ENCODE measurements around the gene CSK.

CSK gene

DNA sequence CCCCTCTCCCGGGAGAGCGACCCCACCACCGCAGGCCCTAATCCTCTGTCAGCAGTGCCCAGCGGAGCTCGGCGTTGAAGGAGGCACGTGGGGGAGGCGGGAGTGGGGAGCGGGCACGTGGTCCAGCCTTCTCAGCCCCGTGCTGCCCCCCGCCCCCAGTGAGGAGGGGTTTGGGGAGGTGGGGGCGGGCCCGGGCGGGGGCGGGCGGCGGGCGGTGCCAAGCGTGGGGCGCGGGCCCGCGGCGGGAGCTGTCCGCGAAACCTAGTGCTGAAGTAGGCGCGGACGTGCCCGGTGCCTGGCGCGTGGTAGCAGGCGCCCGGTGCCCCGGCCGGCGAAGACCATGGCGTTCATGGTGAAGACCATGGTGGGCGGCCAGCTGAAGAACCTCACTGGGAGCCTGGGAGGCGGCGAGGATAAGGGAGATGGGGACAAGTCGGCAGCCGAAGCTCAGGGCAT lies 44.5 kb downstream of the CSK start, which contains the start of gene CPLX3:
Gene CPLX3, plus strand, starts transcription at position 264 of the 456 bp plus-strand sequence. Its CDS starts 77 bp downstream, at position 341.
- no peak for DNase-seq (ENCODE audit: low spot score)

DNA sequence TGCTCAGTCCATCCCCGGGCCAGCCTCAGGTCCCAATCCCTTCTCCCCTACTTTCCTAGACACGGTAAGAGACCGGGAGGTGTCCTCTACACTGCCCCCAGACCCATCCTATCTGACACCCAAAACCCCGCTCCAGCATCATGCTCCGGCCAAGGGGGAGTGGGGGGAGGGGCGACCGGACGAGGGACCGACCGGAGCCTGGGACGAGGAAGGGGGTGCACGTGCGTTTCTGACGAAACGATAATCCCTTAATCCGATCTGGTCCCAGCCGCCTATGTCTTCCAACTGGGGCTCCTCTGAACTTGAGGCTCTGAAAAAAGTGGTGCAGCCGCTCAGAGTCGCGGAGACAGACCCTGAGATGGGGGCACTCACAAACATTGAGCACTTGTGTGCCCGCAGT lies 45.0 kb downstream of the CSK start:
- DNase-seq (ENCODE audit: low spot score): no peak

DNA sequence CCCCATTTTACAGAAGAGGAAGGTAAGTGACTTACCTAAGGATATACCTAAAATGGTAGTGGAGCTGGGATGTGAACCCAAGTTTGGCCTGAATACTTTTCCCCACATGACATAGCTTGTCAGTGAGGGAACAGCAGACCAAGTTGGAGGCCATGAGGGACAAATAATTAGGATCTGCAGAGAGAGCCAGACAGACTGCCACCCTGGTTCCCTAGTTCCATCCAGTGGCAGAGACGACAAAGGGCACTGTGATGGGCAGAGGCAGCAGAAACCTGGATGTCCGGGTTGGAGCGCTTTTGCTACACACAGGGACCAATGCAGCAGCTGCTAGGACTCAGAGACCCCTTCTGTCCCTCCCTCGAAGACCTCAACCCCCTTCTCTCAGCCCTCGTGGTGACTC lies 45.7 kb downstream of the CSK start:
- no peak for DNase-seq (ENCODE audit: low spot score)

DNA sequence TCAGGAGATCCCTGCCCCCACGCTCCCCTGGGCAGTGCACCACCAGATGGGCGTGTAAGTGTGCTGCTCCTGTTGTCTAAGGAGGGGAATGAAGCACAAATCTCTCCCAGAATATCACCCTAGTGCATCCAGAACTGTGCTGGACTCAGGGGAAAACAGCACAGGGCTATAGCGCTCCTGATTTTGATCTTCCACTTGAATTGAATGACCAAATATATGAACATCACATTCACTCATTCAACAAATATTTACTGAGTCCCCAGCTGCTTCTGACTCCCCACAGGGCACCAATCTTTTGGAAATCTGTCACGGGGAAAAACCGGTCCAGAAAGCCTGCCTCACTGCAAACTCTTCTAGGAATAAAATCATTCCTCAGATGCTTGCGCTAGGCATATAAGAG lies 47.0 kb downstream of the CSK start:
- no peak for DNase-seq (ENCODE audit: low spot score)

DNA sequence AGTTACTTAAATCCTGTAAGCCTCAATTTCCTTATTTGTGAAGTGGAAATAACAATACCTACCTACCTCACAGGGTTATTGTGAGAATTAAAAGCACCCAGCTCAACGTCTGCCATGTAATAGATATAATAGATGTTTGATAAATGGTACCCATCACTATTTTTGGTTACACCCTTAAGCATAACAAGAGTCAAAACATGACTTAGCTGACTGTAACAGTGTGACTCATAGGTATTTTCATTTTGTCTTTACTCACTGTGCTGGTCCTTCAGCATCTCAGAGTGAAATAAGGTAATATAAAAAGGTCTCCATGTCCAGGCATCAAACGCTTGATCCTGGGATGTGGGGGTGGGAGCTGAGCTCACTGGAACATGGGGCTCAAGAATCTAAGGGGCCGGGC lies 47.6 kb downstream of the CSK start:
- DNase-seq (ENCODE audit: low spot score): peak; percentile 52

DNA sequence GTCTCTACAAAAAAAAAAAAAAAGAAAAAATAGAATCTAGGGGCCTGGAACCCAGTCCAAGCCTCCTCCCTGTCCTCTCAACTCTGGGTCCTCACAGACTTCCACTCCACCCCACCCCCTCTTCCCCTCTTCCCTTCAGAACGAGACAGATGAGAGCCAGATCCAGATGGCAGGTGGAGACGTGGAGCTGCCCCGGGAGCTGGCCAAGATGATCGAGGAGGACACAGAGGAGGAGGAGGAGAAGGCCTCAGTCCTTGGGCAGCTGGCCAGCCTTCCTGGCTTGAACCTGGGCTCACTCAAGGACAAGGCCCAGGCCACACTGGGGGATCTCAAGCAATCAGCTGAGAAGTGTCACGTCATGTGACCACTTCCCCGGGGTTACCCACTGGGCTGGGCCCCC lies 48.1 kb downstream of the CSK start:
- no peak for DNase-seq (ENCODE audit: low spot score)

DNA sequence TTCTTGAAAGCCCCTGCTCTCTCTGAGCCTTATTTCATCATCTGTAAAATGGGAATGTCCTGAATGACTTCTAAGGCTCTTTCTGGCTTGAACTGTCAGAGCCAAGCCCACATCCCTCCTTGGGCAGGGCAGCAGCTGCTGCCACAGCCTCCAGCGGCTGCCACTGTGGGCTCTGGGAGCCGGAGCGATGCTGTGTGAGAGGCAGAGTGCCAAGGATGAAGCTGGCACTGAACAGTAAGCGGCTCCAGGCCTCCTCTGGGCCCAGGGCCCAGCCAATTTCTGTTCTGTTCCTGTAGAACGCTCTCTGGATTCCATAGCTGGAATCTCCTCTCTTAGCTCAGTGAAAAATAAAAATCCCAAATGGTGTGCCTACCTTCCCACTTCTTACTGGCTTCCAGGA lies 49.0 kb downstream of the CSK start:
- DNase-seq (ENCODE audit: low spot score): no peak

DNA sequence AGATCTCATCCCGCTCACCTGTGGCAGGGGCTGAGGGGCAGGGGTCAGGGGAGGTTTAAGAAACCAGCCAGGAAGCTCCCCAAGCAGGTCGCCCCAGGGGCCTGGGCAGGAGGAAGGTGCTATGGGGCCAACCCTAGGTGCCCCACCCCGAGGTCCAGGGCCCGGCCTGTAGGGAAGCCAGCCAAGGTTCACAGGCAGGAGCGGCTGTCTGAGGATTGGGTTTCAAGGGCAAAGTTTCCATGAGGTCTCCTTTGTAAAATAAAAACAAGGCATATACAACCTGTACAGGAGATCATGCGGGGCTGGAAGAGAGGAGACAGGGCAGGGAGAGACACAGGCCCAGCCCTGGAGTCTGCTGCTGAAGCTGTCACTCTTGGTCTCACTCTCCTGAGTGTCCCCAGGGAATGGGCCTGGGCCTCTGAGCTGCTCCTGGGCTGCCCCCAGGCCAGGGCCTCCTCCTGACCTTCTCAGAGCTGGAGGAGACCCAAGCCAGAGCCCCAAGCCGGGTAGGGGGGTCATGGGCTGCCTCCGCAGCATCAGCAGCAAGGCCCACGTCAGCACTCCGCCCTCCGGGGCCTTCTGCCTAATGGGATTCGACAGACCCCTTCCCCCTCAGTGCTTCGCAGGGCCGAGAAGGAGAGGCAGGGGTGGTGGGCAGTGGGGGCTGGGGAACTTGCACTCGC lies 50.1 kb downstream of the CSK start:
- no peak for DNase-seq (ENCODE audit: low spot score)

DNA sequence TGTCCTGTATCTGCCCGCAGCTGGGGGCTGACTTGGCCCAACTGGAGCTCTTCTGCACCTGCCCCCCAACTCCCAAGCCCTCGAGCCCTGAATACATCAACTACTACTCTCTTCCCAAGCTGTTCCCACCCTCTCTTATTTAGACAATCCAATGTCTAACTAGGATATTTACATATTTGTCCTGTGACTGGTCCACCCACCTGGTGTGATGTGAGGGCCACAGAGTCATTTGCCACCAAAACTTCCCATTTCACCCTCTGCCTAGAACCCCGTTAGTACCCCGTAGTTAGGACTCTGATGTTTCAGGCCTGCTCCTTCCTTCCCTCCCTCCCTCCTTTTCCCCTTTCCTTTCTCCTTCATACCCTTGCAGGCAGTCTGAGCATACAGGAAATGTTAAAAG lies 50.9 kb downstream of the CSK start:
- no peak for DNase-seq (ENCODE audit: low spot score)

DNA sequence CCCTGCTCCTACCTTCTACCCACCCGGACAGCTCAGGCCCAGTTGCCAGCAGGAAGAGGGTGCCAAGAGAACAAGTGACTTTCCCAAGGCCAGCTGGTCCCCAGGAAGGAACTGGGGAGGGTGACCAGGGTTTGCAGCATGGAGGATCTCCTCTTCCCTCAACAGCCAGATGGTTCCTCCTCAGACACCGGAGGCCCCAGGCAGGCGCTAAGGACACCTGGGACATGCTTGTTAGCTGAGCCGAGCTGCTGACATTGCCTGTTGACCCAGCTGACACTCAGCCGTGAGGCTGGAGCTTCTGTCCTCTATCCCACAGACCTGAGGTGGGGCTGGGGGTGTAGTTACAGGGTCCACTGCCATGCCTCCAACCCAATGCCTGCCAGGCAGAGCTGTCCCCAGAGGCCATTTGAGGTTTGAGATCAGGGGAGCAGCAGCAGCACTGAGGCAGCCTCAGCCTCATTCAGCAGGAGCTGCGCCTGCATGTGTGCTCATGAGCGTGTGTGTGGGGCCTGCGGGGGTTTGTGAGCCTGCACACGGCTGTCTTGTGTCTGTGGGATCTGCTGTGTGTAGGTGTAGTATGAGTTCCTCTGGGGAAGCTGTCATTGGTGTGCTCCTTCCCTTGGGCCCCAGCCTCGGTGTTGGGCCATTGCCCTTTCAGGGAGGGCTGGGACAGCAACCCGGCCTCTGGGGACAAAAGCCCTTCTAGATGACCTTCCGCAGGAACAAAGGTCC lies 51.7 kb downstream of the CSK start:
- no peak for DNase-seq (ENCODE audit: low spot score)

DNA sequence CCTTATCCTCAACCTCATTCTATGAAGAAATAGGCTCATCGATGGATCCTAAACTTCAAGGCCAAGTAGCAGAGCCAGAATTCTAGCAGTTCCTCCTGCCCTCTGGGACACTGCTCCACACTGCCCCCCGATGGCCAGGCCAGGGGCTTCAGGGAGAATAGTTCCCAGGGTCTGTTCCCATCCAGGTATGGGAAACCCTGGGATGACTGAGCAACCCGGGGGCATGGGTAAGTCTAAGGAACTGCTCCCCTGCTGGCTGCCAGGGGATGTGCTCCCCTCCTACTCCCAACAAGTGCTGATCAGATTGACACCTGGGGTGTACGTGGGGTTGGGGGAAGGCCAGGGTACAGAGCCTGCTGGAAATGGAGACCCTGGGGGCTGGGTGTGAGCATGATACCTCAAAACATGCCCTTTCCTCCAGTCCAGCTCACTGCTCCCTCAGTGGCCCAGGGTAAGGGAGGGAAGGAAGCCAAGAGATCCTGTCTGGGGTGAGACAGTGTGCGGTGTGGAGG lies 53.5 kb downstream of the CSK start:
- DNase-seq (ENCODE audit: low spot score): peak; percentile 39

DNA sequence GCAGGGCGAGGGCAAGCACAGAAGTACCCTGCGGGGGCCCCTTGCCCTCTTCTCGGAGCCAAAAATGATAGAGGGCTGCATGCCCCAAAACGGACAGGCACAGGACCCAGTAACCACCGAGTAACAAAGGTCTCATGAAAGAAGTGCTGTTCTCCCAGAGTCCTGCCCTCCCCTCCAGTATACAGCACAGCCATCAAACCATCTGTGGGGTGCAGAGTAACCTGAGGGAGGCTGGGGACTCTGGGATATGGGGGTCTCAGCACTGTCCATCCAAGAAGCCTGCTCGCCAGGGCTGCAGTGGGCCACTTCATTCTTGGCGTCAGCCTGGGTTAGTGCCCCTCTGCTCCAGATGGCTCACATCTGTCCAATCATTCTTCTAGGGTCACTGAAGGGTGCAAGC lies 55.0 kb downstream of the CSK start:
- no peak for DNase-seq (ENCODE audit: low spot score)

DNA sequence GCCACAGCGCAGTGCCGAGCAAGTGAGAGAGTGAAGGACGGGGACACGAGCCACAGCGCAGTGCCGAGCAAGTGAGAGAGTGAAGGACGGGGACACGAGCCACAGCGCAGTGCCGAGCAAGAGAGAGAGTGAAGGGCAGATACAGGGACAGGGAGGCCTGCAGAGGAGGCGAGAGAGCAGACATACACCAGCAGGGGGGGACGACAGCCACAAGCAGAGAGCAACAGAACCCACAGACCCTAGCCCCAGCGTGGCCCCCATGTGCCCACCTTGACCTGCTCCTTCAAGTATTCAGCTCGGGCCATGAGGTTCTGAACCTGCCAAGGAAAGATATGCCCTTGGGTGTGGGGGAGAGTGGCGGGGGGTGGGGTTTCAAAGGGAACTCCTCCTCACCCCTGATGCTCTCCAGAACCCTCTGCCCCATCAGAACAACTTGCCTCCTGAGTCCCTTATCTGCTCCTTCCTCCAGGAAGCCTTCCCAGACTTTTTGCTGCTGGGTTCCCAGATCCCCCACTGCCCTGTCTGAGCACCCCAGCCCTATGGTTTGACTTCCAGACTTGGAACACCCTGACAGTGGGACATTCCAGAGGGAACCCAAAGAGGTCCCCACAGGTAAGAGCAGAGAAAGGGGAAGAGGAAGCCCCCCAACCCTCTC lies 55.7 kb downstream of the CSK start:
- no peak for DNase-seq (ENCODE audit: low spot score)

DNA sequence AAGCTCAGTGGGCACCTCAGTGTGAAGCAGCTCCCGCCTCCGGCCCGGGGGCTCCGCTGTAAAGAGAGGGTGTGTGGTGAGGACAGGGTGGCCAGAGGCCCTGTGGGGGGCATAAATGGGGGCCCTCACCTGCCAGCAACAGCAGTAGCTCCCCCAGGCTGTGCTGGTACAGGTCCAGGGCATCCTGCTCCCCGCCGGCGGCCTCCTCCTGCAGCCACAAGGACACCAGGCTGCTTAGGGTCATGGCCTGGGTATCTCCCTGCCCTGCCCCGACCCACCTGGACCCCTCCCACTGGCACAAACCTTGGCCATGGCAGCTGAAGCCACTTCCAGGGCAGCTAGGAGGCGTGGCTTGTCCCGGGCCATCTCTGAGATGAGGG lies 56.2 kb downstream of the CSK start:
- no peak for DNase-seq (ENCODE audit: low spot score)

DNA sequence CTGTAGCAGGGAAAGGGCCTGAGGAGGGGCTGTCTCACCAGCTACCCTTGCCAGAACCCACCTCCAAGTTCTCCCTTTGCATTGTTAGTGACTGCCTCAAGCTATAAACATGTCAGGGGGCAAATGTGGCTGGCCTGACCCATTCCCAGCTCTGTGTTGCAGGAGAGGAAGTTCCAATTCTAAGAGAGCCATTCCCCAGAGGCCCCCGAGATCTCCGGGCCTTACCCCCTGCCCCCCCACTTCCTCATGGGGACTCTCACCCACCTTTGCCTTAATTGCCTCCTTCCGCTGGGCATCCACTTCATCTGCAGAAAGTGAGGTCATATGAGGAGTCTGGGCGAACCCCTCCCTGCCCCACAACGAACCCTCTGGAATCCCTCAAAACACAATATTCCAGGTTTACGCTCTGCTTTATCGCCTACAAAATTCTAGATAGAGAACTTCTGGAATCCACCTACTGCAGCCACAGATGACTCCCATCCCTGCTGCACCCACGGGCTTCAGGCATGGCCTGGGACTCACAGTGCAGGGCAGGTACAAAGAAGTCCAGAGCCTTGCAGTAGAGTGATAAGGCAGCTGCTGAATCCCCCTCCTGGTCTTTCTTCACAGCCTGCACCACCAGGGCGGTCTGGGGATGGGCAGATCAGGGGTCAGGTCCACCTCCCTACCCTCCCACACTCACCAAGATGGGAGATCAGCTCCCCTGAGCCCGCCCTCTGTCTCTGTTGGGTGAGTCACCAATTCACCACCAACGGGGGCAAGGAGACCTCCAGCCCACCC lies 57.1 kb downstream of the CSK start:
- no peak for DNase-seq (ENCODE audit: low spot score)

DNA sequence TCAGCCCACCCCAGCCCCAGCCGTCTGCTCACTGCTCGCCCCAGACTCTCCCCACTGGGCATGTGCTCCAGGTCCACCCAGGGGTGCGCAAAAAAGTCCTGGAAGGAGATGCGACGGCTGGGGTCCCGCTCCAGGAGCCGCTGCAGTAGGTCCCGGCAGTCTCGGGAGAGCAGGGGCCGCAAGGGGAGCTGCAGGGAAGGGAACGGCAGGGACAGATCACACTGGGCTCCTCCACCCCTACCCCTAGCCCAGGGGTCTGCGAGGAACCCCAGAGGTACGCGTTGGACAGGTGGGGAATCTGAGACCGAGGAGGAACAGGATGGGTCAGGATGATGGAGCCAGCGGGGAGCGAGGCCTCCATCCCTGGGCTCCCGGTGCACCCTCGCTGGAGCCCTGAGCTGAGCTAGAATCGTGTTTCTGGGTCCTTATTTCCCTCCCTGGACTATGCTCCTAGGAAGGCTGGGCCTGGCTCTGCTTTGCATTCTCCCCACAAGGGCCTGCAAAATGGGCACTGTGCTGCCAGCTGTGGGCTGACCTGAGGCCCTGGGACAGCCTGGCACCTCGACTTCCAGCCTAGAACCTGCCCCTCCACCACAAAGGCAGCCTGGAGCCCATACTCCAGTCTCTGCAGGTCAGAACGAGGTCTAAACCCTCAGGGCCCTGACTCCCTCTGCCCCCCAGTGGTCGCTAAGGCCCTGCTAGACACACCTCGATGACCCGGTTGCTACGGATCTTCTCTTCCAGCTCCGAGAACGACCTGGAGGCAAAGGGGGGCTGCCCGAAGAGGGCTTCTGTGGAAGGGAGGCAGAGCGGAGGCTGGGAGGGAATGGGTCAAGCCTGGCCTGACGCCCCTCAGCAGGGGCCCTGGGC lies 57.9 kb downstream of the CSK start:
- no peak for DNase-seq (ENCODE audit: low spot score)

DNA sequence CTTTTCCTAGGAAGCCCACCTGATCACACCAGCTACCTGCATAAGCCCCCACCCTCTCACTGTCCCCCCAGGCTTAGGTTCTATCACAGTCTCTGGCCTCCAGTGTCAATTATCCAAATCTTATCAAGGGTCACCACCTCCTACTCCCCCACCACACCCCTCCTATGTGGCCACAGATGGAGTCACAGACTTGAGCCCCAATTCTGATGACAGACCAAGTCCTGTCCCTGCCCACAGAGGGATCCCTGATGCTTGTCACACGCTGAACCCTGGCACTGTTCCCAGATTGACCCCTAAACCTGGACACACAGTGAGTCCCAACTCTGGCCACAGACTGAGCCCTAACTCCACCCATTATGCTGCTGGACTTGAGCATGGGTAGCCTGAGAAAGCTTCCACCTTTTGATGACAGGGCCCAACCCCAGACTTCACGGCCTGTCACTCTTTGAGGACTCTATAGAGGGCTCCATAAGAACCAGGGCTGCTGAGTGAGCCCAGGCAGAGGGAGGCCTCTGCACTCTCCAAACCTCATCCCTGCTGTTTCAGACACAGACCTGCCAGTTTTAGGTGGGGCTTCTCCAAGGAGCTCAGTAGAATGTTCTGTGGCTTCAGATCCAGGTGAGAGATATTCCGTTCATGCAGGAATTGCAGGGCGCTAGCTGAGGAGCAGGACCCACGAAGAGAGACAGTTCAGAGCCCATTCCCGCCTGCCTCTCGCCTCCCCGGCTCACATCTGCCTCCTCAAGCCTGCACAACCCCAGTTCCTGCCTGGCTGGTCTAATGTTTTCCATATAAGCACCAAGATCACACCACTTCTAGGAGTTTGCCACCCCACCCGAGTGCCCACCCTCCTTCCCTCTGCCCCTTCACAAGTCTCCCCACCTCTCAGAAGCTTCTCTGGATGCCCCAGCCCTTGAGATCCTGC lies 59.2 kb downstream of the CSK start:
- no peak for DNase-seq (ENCODE audit: low spot score)

DNA sequence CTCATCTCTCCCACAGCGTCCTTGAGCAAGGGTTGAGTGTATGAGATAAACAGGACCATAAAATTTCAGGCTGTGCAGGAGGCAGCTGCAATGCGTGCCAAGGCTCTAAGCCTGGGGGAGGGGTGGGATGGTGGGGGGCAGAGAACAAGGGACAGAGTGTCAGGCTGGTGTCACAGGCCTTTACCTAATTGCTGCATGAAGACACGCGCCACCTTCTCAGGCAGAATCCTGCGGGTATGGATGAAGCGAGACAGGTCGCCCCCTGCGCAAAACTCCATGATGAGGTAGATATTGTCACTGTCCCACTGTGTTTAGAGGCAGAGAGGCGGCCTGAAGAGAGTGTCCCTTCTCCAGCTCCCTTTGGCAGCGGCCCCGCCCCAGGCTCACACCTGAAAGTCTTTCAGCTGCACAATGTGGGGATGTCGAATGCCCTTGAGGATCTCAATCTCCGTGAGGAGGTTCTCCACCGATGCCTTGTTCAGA lies 60.1 kb downstream of the CSK start:
- DNase-seq (ENCODE audit: low spot score): no peak

DNA sequence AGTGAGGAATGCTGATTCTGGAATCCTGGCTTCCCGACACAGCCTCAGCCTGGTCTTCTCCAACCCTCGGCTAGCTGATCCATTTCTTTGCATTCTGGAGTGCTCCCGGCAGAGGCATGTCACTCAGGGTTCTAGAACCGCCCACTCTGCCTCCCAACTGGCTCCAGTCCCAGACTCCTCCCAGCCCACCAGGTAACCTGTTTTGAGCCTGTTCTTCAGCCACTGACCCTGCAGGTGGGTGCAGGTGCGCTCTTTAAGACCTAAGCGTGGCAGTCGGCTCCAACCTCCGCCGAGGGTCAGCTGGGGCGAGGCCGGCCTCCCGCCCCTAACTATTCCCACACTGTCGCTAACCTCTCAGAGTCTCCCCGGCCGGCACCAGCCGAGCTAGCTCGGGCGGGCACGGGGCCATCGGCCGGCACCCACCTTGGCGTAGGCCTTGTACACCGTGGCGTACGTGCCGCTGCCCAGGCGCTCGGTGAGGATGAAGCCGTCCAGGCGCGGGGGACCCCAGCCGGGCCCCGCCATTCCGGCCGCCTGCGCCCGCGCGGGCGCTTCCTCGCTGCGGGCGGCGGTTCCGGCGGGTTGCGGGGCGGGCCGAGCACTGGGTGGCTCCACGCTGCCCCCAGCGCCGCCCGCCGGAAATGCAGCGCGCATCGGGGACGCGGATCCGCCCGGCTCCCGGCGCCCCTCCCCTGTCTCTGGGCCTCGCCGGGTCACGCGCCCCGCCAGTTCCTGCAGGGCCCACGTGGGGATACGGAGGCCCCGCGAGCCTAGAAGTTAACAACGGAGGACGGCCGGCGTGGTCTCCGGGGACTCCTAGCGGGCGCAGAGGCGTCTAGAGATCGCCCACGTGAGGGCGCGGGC lies 60.9 kb downstream of the CSK start, which contains the start of gene ULK3:
Gene ULK3, minus strand, starts transcription at position 576 of the 864 bp plus-strand sequence. Its CDS starts 51 bp downstream, at position 525.
- peak; percentile 93 for DNase-seq (ENCODE audit: low spot score)

Measured in activated CD4-positive, alpha-beta T cell treated with anti-CD3 and anti-CD28 coated beads, Interleukin-2, Interleukin-4, amounts not matched to agents 100 ng/mL and 50 ng/mL, durations not matched to agents 16 hours and 8 hours (primary cell).